ENCODE measurements around the gene RMND5B. TPM values are rescaled to one million over a fixed set of nuclear protein-coding genes. Genes with fewer than 3 reads are reported as not detected.
A peak's percentile ranks its signal among the peaks of the same experiment; 100 is the strongest.

Gene RMND5B
- total and polyA plus RNA-seq, 2 of the 13 experiments (the other 11 are each of a cell fraction or from before 2014, with no cell fraction given), result 18.6 to 20.4 TPM

DNA sequence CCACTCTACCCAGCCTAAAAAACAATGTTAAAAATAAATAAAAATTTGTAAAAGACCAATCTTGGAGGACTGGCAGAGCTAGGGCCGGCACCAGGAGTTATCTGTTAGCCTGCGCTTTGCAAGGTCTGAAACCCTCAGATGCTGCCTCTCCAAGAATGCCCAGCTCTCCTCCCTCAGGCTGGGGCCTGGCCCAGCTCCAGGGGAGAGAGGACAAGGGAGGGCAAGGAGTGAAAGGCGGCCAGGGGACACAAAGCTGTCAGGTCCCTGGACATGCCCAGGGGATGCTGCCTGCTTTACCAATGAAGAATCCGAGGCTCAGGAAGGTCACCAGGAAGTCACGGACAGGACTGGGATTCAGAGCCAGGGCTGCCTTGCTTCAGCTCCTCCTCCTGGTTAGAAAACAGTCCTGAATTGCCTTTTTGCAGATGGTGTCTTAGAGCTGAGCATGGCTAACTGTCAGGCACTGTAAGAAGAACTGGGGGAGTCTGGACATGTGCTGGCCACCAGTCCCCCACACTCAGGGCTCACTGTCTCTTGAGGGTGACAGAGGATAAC lies 23.0 kb upstream of the RMND5B start:
- Histone ChIP-seq H4K20me1 (ENCODE audit: insufficient read depth, low read length) (no peaks in the 10 kb centered on the region), H3K9me3 (ENCODE audit: low read length) (no peaks in the 10 kb centered on the region), H3K4me3 (replicated peaks in 1 of 3; ENCODE audit: insufficient read depth in 1 of 3, low read depth in 2 of 3, low read length in 3 of 3) (no peak overlapping the region), H3K4me1 (ENCODE audit: insufficient read depth, low read length) (no peaks in the 10 kb centered on the region), H3K79me2 (ENCODE audit: insufficient read depth, low read length) (no peaks in the 10 kb centered on the region), H3K36me3 (replicated peaks in 1 of 2; ENCODE audit: control insufficient read depth in 1 of 2, insufficient read depth in 2 of 2, low read length in 2 of 2) (no peaks in the 10 kb centered on the region), H3K27me3 (ENCODE audit: control insufficient read depth in 1 of 2, insufficient read depth in 2 of 2, low read length in 2 of 2) (peaks cover 6 to 28% of the 10 kb centered on the region in 2 experiments; a peak in 4 of 5 replicates), H3K9ac (ENCODE audit: insufficient read depth, low read depth, low read length) (no peak overlapping the region), H3K27ac (ENCODE audit: extremely low read length, insufficient read depth, low read length) (no peak overlapping the region), H3K4me2 (ENCODE audit: low read depth, low read length) (no peak overlapping the region), H2AFZ (ENCODE audit: low read length) (no peak overlapping the region)
- CTCF ChIA-PET (ENCODE audit: low intra/inter-chr PET ratio, low total read pairs), result no interaction called here
- no peak for FAIRE-seq
- no peak for DNase-seq (ENCODE audit: low spot score)
- no TSS peak for BruUV-seq (replicated peaks)
- in situ Hi-C loops (cut with HindIII; ENCODE audit: extremely low pct_ligation_motif_present, low pct_unique_long_range_greater_than_20kb) (no loop called here), intact Hi-C loops (cut with micrococcal nuclease; ENCODE audit: unreplicated experiment) (no loop called here)
- TF ChIP-seq PRDM15 (CRISPR knock-in tag; IDR thresholded peaks at IDR 0.05) (peak; percentile 65; the same call in 1 of the 2 replicates), THYN1 (CRISPR knock-in tag; IDR thresholded peaks at IDR 0.05; ENCODE audit: borderline replicate concordance, low read depth) (no peak)
- POLR2A ChIA-PET, result no interaction called here
- ATAC-seq, result no peak
- 35% methylated on average over 5 of the region's 5 CpGs for WGBS (ENCODE audit: low lambda C conversion rate)

GRCh38 chr5:178108446-178108845 lies 22.4 kb upstream of the RMND5B start:
- WGBS (ENCODE audit: low lambda C conversion rate), result 20% methylated on average over 4 of the region's 7 CpGs
- Histone ChIP-seq H3K9ac (ENCODE audit: insufficient read depth, low read depth, low read length) (no peak overlapping the region), H3K79me2 (ENCODE audit: insufficient read depth, low read length) (no peaks in the 10 kb centered on the region), H3K27me3 (ENCODE audit: control insufficient read depth in 1 of 2, insufficient read depth in 2 of 2, low read length in 2 of 2) (peaks cover 6 to 31% of the 10 kb centered on the region in 2 experiments; a peak in 4 of 5 replicates), H3K4me3 (replicated peaks in 1 of 3; ENCODE audit: insufficient read depth in 1 of 3, low read depth in 2 of 3, low read length in 3 of 3) (no peak overlapping the region), H4K20me1 (ENCODE audit: insufficient read depth, low read length) (no peaks in the 10 kb centered on the region), H2AFZ (ENCODE audit: low read length) (no peak overlapping the region), H3K9me3 (ENCODE audit: low read length) (no peaks in the 10 kb centered on the region), H3K4me2 (ENCODE audit: low read depth, low read length) (no peak overlapping the region), H3K36me3 (replicated peaks in 1 of 2; ENCODE audit: control insufficient read depth in 1 of 2, insufficient read depth in 2 of 2, low read length in 2 of 2) (no peaks in the 10 kb centered on the region), H3K4me1 (ENCODE audit: insufficient read depth, low read length) (no peaks in the 10 kb centered on the region), H3K27ac (ENCODE audit: extremely low read length, insufficient read depth, low read length) (no peak overlapping the region)
- DNase-seq (ENCODE audit: low spot score) (no peak), ATAC-seq (no peak), FAIRE-seq (no peak)
- no TSS peak for BruUV-seq (replicated peaks)
- intact Hi-C loops (cut with micrococcal nuclease; ENCODE audit: unreplicated experiment), result no loop called here
- POLR2A ChIA-PET, result no interaction called here
- in situ Hi-C loops (cut with HindIII; ENCODE audit: extremely low pct_ligation_motif_present, low pct_unique_long_range_greater_than_20kb), result no loop called here
- CTCF ChIA-PET (ENCODE audit: low intra/inter-chr PET ratio, low total read pairs), result no interaction called here
- TF ChIP-seq ZNF136 (CRISPR knock-in tag; IDR thresholded peaks at IDR 0.05; ENCODE audit: low read depth) (no peak), ZNF451 (CRISPR knock-in tag; IDR thresholded peaks at IDR 0.05) (no peak), EZH2 (conservative IDR thresholded peaks at IDR 0.05; ENCODE audit: low read depth, low read length) (no peak), ZNF33B (CRISPR knock-in tag; IDR thresholded peaks at IDR 0.05) (no peak), NFYC (CRISPR knock-in tag; IDR thresholded peaks at IDR 0.05) (no peak), PRDM15 (CRISPR knock-in tag; IDR thresholded peaks at IDR 0.05) (no peak), KDM5A (IDR thresholded peaks at IDR 0.05; ENCODE audit: borderline replicate concordance, low read length) (no peak)
- TF ChIP-seq, protein P1, sequence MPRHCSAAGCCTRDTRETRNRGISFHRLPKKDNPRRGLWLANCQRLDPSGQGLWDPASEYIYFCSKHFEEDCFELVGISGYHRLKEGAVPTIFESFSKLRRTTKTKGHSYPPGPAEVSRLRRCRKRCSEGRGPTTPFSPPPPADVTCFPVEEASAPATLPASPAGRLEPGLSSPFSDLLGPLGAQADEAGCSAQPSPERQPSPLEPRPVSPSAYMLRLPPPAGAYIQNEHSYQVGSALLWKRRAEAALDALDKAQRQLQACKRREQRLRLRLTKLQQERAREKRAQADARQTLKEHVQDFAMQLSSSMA (CRISPR knock-in tag; IDR thresholded peaks at IDR 0.05), result no peak

All from HepG2 (cell line).